ENCODE results near the gene ACTN4. TPM values are rescaled to one million over a fixed set of nuclear protein-coding genes. Genes with fewer than 3 reads are reported as not detected.

The ACTN4 gene
- total and polyA plus RNA-seq, 2 donors (not counting 1 experiment from before 2014, with no cell fraction given), result 108 to 164 TPM

DNA sequence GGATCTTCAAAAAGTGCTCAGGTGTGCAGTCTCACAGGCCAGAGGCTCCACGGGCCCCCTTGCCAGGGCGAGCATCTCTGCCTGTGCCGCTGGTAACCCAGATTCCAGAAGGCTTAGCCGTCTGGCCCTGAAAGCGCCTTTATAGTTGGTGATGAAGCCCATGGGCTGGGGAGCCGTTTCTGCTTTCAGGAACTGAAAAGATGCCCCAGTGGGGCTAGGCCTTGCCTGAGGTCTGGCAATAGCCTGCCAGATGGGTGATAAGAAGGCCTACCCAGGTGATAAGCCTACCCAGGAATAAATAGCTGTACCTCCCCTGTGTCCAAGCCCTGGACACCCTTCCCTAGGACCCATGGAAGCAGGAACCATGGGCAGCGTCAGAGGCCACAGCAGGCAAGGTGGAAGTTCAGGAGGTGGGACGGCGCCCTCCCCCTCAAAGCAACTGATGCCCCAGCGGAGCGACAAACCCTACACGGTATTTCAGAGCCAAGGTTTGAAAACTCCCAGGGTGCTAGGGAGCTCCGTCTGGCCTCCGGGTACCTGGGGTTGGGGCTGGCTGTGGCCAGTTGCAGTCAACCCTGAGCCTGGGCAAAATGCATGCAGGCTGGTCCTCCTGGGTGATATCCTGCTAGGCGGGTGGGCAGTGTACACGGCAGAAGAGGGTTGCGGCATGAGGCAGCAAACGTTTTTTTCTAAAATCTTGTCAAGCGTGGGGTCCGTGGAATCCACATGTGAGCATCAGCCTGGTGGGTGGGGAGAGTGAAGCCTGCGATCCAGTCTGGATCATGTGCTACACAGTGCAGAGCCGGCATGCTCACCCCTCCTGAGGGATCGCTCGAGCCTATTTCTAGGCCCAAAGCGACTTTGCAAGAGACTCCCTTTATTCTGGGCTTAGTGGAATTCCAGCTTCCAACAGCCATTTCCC lies 45.3 kb downstream of the ACTN4 start:
- peak overlapping the region; percentile 85 for H3K27ac Mint-ChIP-seq
- H3K4me1 ChIP-seq (ENCODE audit: control insufficient read depth in 2 of 2, insufficient read depth in 2 of 2, low read length in 2 of 2), result peaks cover 38 to 56% of the 10 kb centered on the region in 2 donors

More for the DNA sequence above, 45.3 kb downstream of the ACTN4 start:
- TF ChIP-seq, protein P1, sequence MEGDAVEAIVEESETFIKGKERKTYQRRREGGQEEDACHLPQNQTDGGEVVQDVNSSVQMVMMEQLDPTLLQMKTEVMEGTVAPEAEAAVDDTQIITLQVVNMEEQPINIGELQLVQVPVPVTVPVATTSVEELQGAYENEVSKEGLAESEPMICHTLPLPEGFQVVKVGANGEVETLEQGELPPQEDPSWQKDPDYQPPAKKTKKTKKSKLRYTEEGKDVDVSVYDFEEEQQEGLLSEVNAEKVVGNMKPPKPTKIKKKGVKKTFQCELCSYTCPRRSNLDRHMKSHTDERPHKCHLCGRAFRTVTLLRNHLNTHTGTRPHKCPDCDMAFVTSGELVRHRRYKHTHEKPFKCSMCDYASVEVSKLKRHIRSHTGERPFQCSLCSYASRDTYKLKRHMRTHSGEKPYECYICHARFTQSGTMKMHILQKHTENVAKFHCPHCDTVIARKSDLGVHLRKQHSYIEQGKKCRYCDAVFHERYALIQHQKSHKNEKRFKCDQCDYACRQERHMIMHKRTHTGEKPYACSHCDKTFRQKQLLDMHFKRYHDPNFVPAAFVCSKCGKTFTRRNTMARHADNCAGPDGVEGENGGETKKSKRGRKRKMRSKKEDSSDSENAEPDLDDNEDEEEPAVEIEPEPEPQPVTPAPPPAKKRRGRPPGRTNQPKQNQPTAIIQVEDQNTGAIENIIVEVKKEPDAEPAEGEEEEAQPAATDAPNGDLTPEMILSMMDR (IDR thresholded peaks at IDR 0.05), result no peak
- no peak for TF ChIP-seq EZH2 (IDR thresholded peaks at IDR 0.05; ENCODE audit: borderline replicate concordance, insufficient read depth, low read depth, low read length, poor library complexity, severe bottlenecking)
- Histone ChIP-seq H3K36me3 (replicated peaks in 1 of 2; ENCODE audit: control extremely low read depth in 1 of 2, control insufficient read depth in 1 of 2, extremely low read depth in 1 of 2, insufficient read depth in 2 of 2, low read length in 1 of 2) (peaks cover 0 to 17% of the 10 kb centered on the region in 2 experiments), H3K9me3 (ENCODE audit: control extremely low read depth in 1 of 3, control insufficient read depth in 2 of 3, insufficient read depth in 1 of 3, low read length in 2 of 3) (no peaks in the 10 kb centered on the region), H3K27me3 (replicated peaks in 1 of 4; ENCODE audit: control extremely low read depth in 1 of 4, control insufficient read depth in 3 of 4, insufficient read depth in 4 of 4, low read length in 3 of 4) (no peaks in the 10 kb centered on the region), H2AFZ (ENCODE audit: insufficient read depth, low read depth, low read length, poor library complexity, severe bottlenecking) (no peak overlapping the region), H3K9ac (ENCODE audit: low read length) (no peak overlapping the region), H3K4me3 (ENCODE audit: control extremely low read depth in 1 of 5, extremely low read depth in 1 of 5, insufficient read depth in 1 of 5, low read depth in 2 of 5, low read length in 4 of 5) (no peak overlapping the region), H3K79me2 (ENCODE audit: control insufficient read depth, insufficient read depth, low read length) (peaks cover 87% of the 10 kb centered on the region), H4K20me1 (ENCODE audit: control insufficient read depth, insufficient read depth, low read length, poor library complexity, severe bottlenecking) (peaks cover 60% of the 10 kb centered on the region), H3K4me2 (replicated peaks; ENCODE audit: low read depth, low read length, poor library complexity, severe bottlenecking) (peak overlapping the region; percentile 56), H3K27ac (ENCODE audit: low read length in 2 of 2) (peak overlapping the region in 1 of 2 donors; percentile 68)
- ATAC-seq (ENCODE audit: low read depth) (no peak), DNase-seq (no peak)
- ChIA-PET POLR2A (no interaction called here), CTCF (interaction anchor here (1.5 kb wide), 2 partner anchors 58 to 419 kb away, joined by 4 to 5 read pairs; no protein-coding TSS in a partner anchor)
- intact Hi-C loops (cut with micrococcal nuclease), result no loop called here
- Mint-ChIP-seq H3K4me1 (peaks cover 62% of the 10 kb centered on the region), H3K27me3 (no peaks in the 10 kb centered on the region), H3K4me3 (no peak overlapping the region), H3K9me3 (ENCODE audit: insufficient read depth) (no peaks in the 10 kb centered on the region)
- 79% methylated on average over 23 of the region's 25 CpGs for WGBS (ENCODE audit: insufficient coverage)

Data from B cell (primary cell).